ENCODE measurements around the gene OR10P1.
"Not testable (repeated sequence)": the region's sequence is repeated elsewhere in the genome, so short reads cannot be mapped to it uniquely, and the experiment has no call there.

OR10P1 gene

GRCh38 chr12:55637467-55637866 is 775 bp downstream of the OR10P1 start:
- DNase-seq (ENCODE audit: insufficient read length, low spot score), result no peak
- FAIRE-seq, result no peak
- TF ChIP-seq POLR2A (IDR thresholded peaks at IDR 0.05; ENCODE audit: low read depth, low read length), result no peak

- DNase-seq (ENCODE audit: insufficient read length, low spot score) (no peak), FAIRE-seq (no peak)
- TF ChIP-seq POLR2A (IDR thresholded peaks at IDR 0.05; ENCODE audit: low read depth, low read length), result no peak
Observed at GRCh38 chr12:55641595-55641994, 4.9 kb downstream of the OR10P1 start.

GRCh38 chr12:55642267-55642666 is 5.6 kb downstream of the OR10P1 start:
- no peak for TF ChIP-seq POLR2A (IDR thresholded peaks at IDR 0.05; ENCODE audit: low read depth, low read length)
- DNase-seq (ENCODE audit: insufficient read length, low spot score) (no peak), FAIRE-seq (no peak)

GRCh38 chr12:55642669-55643068 is 6.0 kb downstream of the OR10P1 start:
- DNase-seq (ENCODE audit: insufficient read length, low spot score) (no peak), FAIRE-seq (no peak)
- no peak for TF ChIP-seq POLR2A (IDR thresholded peaks at IDR 0.05; ENCODE audit: low read depth, low read length)

- TF ChIP-seq POLR2A (IDR thresholded peaks at IDR 0.05; ENCODE audit: low read depth, low read length), result no peak
- FAIRE-seq, result no peak
- no peak for DNase-seq (ENCODE audit: insufficient read length, low spot score)
Observed at GRCh38 chr12:55644591-55644990, 7.9 kb downstream of the OR10P1 start.

- DNase-seq (ENCODE audit: insufficient read length, low spot score) (no peak), FAIRE-seq (no peak)
- no peak for TF ChIP-seq POLR2A (IDR thresholded peaks at IDR 0.05; ENCODE audit: low read depth, low read length)
Observed at GRCh38 chr12:55647027-55647426, 10.3 kb downstream of the OR10P1 start.

GRCh38 chr12:55650620-55651298 is 14.1 kb downstream of the OR10P1 start:
- DNase-seq (ENCODE audit: insufficient read length, low spot score); FAIRE-seq: not testable (repeated sequence)

GRCh38 chr12:55651299-55651683 is 14.6 kb downstream of the OR10P1 start:
- no peak for TF ChIP-seq POLR2A (IDR thresholded peaks at IDR 0.05; ENCODE audit: low read depth, low read length)
- no peak for DNase-seq (ENCODE audit: insufficient read length, low spot score)
- FAIRE-seq, result no peak

- no peak for TF ChIP-seq POLR2A (IDR thresholded peaks at IDR 0.05; ENCODE audit: low read depth, low read length)
- FAIRE-seq (no peak), DNase-seq (ENCODE audit: insufficient read length, low spot score) (no peak)
Observed at GRCh38 chr12:55652352-55652751, 15.7 kb downstream of the OR10P1 start.

GRCh38 chr12:55653031-55653430 is 16.3 kb downstream of the OR10P1 start:
- no peak for TF ChIP-seq POLR2A (IDR thresholded peaks at IDR 0.05; ENCODE audit: low read depth, low read length)
- FAIRE-seq (no peak), DNase-seq (ENCODE audit: insufficient read length, low spot score) (no peak)

- no peak for FAIRE-seq
Observed at GRCh38 chr12:55654511-55655214, 18.0 kb downstream of the OR10P1 start.

GRCh38 chr12:55657212-55657611 is 20.5 kb downstream of the OR10P1 start:
- FAIRE-seq (no peak), DNase-seq (ENCODE audit: insufficient read length, low spot score) (no peak)
- TF ChIP-seq POLR2A (IDR thresholded peaks at IDR 0.05; ENCODE audit: low read depth, low read length), result no peak

More at GRCh38 chr12:55654511-55655214, 18.0 kb downstream of the OR10P1 start:
- no peak for DNase-seq (ENCODE audit: insufficient read length, low spot score)
- TF ChIP-seq POLR2A (IDR thresholded peaks at IDR 0.05; ENCODE audit: low read depth, low read length), result no peak

- FAIRE-seq, result no peak
- DNase-seq (ENCODE audit: insufficient read length, low spot score), result no peak
- no peak for TF ChIP-seq POLR2A (IDR thresholded peaks at IDR 0.05; ENCODE audit: low read depth, low read length)
Observed at GRCh38 chr12:55658212-55658611, 21.5 kb downstream of the OR10P1 start.

- DNase-seq (ENCODE audit: insufficient read length, low spot score) (no peak), FAIRE-seq (no peak)
- no peak for TF ChIP-seq POLR2A (IDR thresholded peaks at IDR 0.05; ENCODE audit: low read depth, low read length)
Observed at GRCh38 chr12:55658635-55659391, 22.1 kb downstream of the OR10P1 start.
